Left lung (tissue), 10 donors: ENCODE results near the gene PTPN18. TPM values are rescaled to one million over a fixed set of nuclear protein-coding genes. Genes with fewer than 3 reads are reported as not detected.
A peak's percentile ranks its signal among the peaks of the same experiment; 100 is the strongest.

ENCODE experiments used
- ATAC-seq: fragments of 200-7000 bp; cut with Tn5 transposase; one replicate; pipeline ENCODE4 v1.9.1; 2020; ENCODE audit warnings: moderate library complexity
- DNase-seq, 4 donors: peaks; one replicate each; pipeline ENCODE4 v3.0.0-alpha.2; 2013 to 2020
- H3K27ac ChIP-seq, 2 donors: fragments of 200-600 bp; sonication (generic) in 1 of 2; one replicate each; pipeline versions ENCODE4 v1.5.0 to v1.8.0; 2020 to 2021
- H3K27me3 ChIP-seq, 2 donors: fragments of 200-600 bp; sonication (generic) in 1 of 2; one replicate each; pipeline versions ENCODE4 v1.5.0 to v1.8.0; 2020 to 2021
- H3K36me3 ChIP-seq, 2 donors: fragments of 200-600 bp; sonication (generic) in 1 of 2; one replicate each; pipeline versions ENCODE4 v1.5.0 to v1.8.0; 2020 to 2021
- H3K4me1 ChIP-seq, 2 donors: fragments of 200-600 bp; one replicate each; pipeline ENCODE4 v1.8.0; 2021
- H3K4me3 ChIP-seq, 2 donors: fragments of 200-600 bp; sonication (generic) in 1 of 2; one replicate each; pipeline versions ENCODE4 v1.5.0 to v1.8.0; 2020 to 2021; ENCODE audit warnings: mild to moderate bottlenecking in 1 of 2
- H3K9me3 ChIP-seq, 2 donors: fragments of 200-600 bp; sonication (generic) in 1 of 2; one replicate each; pipeline versions ENCODE4 v1.5.0 to v1.8.0; 2020 to 2021
- intact Hi-C, 2 donors: fragments of 100-400 bp; cut with DNase I; formaldehyde crosslinking; loops; one replicate each; pipeline versions ENCODE4 v1.11.2 to v1.14.2; 2022
- polyA plus RNA-seq, 6 donors: library from polyadenylated mRNA; unstranded; fragments of 120-200 nt; gene quantifications; one replicate each; pipeline ENCODE4 v1.2.1, GENCODE V29; 2013; ENCODE audit not compliant: insufficient read length in 6 of 6
- total RNA-seq, 2 donors: library from RNA; stranded (reverse); fragmentation: NEBNext Ultra II Directional; extraction: Animal tissue kit (Norgen Biotek cat#: 25700); gene quantifications; one replicate each; pipeline ENCODE4 v1.2.1, GENCODE V29; 2021
- TF ChIP-seq, protein P1 (sequence below), 2 donors: fragments of 200-600 bp; sonication (generic) in 1 of 2; IDR thresholded peaks; one replicate each; pipeline versions ENCODE4 v1.5.0 to v1.8.0; 2021; ENCODE audit warnings: antibody characterized with exemption in 2 of 2
- donor health status: DM: no; HTN: yes; CAD: no.
- donor health status: DM: no; HTN: no; CAD: no.

The PTPN18 gene
- total and polyA plus RNA-seq, 8 donors = 35.1 to 74.7 (median 40.1) TPM

DNA sequence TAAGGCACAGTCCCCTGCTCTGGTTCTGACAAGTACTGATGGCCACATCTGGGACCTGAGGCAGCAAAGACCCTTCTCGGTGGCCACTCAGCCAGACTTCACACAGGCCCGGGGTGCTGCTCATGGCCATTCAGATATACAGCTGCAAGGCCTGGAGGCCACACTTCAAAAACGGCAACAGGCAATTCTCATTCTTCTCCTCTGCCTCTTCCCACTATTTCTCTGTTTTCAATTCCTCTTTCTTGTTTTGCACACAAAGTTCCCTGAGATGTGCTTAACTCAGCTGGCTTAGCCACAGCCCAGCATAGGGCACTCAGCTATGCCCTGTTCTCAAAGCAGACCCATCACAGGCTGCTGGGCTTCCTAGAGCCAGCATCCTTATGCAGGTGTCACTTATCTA is 29.9 kb downstream of the PTPN18 start:
- no peaks in the 10 kb centered on the region for H3K9me3 ChIP-seq
- no peaks in the 10 kb centered on the region for H3K27me3 ChIP-seq
- TF ChIP-seq, protein P1, sequence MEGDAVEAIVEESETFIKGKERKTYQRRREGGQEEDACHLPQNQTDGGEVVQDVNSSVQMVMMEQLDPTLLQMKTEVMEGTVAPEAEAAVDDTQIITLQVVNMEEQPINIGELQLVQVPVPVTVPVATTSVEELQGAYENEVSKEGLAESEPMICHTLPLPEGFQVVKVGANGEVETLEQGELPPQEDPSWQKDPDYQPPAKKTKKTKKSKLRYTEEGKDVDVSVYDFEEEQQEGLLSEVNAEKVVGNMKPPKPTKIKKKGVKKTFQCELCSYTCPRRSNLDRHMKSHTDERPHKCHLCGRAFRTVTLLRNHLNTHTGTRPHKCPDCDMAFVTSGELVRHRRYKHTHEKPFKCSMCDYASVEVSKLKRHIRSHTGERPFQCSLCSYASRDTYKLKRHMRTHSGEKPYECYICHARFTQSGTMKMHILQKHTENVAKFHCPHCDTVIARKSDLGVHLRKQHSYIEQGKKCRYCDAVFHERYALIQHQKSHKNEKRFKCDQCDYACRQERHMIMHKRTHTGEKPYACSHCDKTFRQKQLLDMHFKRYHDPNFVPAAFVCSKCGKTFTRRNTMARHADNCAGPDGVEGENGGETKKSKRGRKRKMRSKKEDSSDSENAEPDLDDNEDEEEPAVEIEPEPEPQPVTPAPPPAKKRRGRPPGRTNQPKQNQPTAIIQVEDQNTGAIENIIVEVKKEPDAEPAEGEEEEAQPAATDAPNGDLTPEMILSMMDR (IDR thresholded peaks at IDR 0.05) = no peak
- H3K4me3 ChIP-seq = no peak overlapping the region
- H3K36me3 ChIP-seq = peaks cover 0 to 13% of the 10 kb centered on the region in 2 donors
- intact Hi-C loops = no loop called here
- H3K4me1 ChIP-seq = peaks cover 5 to 35% of the 10 kb centered on the region in 2 donors
- H3K27ac ChIP-seq = peak overlapping the region in 1 of 2 donors; percentile 3
- ATAC-seq (peak; percentile 13), DNase-seq (no peak)

DNA sequence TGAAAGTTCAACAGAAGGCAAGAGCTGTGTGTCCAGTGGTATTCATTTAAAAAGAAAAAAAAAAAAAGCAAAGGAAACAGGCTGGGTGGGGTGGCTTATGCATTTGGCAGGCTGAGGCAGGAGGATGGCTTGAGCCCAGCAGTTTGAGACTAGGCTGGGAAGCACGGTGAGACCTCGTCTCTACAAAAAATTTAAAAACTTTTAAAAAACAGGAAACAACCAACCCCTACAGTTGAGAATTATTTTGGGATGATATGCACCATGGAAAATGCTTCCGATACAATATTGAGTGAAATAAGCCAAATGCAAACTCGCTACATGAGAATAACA is 31.2 kb downstream of the PTPN18 start:
- intact Hi-C loops = no loop called here
- peaks cover 8 to 41% of the 10 kb centered on the region in 2 donors for H3K4me1 ChIP-seq
- ATAC-seq (no peak), DNase-seq (no peak)
- H3K9me3 ChIP-seq = no peaks in the 10 kb centered on the region
- TF ChIP-seq, protein P1 (IDR thresholded peaks at IDR 0.05) = no peak
- peaks cover 0 to 3% of the 10 kb centered on the region in 2 donors for H3K36me3 ChIP-seq
- no peaks in the 10 kb centered on the region for H3K27me3 ChIP-seq
- no peak overlapping the region for H3K27ac ChIP-seq
- H3K4me3 ChIP-seq = no peak overlapping the region

DNA sequence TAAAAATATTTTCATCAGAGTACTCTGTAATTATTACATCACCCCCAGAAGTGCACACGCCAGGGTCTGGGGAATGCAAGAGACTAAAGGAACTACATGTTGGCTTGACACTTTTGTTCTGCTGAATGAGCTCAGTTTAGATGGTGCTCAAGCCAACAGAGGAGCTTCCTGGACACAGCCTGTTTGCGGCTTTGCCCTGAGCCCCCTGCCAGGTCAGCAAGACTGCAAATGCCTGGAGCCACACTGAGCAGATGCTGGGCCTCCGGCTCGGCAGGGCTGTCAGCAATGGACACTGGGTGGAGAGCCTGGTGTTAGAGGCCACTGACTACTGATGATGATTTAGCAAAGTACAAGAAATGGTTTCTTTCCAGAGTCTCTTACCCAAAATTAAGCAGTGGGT is 31.9 kb downstream of the PTPN18 start:
- ATAC-seq (no peak), DNase-seq (no peak)
- H3K4me1 ChIP-seq = peaks cover 8 to 43% of the 10 kb centered on the region in 2 donors
- H3K4me3 ChIP-seq = no peak overlapping the region
- TF ChIP-seq, protein P1 (IDR thresholded peaks at IDR 0.05) = no peak
- no peak overlapping the region for H3K27ac ChIP-seq
- H3K9me3 ChIP-seq = no peaks in the 10 kb centered on the region
- no peaks in the 10 kb centered on the region for H3K27me3 ChIP-seq
- H3K36me3 ChIP-seq = peaks cover 0 to 1% of the 10 kb centered on the region in 2 donors
- intact Hi-C loops = no loop called here

DNA sequence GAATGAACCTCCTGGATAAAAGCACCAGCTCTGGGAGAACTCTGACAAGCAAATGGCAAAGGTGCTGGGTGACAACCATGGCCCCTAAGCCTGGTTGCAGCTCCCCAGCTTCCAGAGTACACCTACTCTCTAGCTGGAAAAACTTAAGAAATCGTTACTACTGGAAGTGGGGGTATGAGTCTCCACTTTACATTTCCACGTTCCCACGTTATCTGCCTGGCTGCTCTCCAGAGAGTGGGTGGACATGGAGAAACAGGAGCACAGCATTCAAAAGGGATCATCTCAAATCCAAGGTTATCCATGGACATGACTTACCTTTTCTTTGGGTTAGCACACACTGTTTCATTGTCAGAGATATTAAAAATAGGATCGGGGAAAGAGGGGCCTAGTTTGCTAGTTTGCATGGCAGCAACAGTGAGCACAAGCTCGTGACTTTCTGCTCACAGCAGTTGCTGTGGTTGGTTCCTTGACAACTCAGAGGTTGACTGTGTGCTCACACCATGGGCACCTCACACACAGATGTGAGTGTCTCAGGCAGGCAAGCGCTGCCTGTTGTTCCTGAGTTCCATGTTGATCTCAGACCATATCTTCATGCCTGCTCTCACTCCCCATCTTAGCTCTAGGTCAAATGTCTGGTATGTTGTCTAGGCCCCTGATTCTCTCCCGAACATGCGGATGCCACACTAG is 32.5 kb downstream of the PTPN18 start:
- no peaks in the 10 kb centered on the region for H3K36me3 ChIP-seq
- H3K27ac ChIP-seq = no peak overlapping the region
- TF ChIP-seq, protein P1 (IDR thresholded peaks at IDR 0.05) = no peak
- no peak for ATAC-seq
- H3K27me3 ChIP-seq = no peaks in the 10 kb centered on the region
- peaks cover 8 to 43% of the 10 kb centered on the region in 2 donors for H3K4me1 ChIP-seq
- DNase-seq = no peak
- intact Hi-C loops = no loop called here
- no peak overlapping the region for H3K4me3 ChIP-seq
- H3K9me3 ChIP-seq = no peaks in the 10 kb centered on the region

DNA sequence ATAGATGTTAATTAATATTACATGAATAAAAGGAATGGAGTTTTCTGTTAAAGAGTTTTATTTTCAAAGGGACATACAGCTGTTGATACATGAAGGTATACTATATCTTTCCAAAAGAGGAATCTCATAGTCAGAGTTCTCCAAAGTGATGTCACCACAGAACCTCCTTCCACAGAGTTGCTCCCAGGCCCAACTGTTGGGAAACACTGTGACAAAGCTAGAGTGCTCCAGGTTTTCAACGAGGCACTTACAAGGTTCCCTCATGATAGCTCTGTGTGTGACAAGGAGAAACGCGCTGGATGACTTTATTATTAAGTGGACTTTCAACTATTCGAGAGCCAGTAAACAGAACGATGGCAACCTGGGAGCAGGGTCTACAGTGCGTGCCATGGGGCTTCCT is 33.5 kb downstream of the PTPN18 start:
- H3K4me3 ChIP-seq = no peak overlapping the region
- intact Hi-C loops = no loop called here
- H3K27me3 ChIP-seq = no peaks in the 10 kb centered on the region
- H3K27ac ChIP-seq = no peak overlapping the region
- no peak for ATAC-seq
- no peaks in the 10 kb centered on the region for H3K36me3 ChIP-seq
- H3K4me1 ChIP-seq = peaks cover 8 to 43% of the 10 kb centered on the region in 2 donors
- TF ChIP-seq, protein P1 (IDR thresholded peaks at IDR 0.05) = no peak
- no peak for DNase-seq
- no peaks in the 10 kb centered on the region for H3K9me3 ChIP-seq
